ENCODE data around the gene ANKRD1. TPM values are rescaled to one million over a fixed set of nuclear protein-coding genes. Genes with fewer than 3 reads are reported as not detected.

The ANKRD1 gene
- total and polyA plus RNA-seq, 2 donors (not counting 3 experiments of a cell fraction or from before 2014, with no cell fraction given), result 593 to 664 TPM

- DNase-seq (ENCODE audit: low read depth, low spot score) (peak; percentile 90), FAIRE-seq (no peak)
- intact Hi-C loops (cut with micrococcal nuclease) (loop anchor here (2.0 to 5.0 kb wide), 3 partner anchors 13 to 972 kb away; no protein-coding TSS in a partner anchor), dilution Hi-C loops (cut with MboI; ENCODE audit: extremely low pct_ligation_motif_present, low sequenced_read_pairs) (no loop called here)
- Histone ChIP-seq H3K36me3 (ENCODE audit: control insufficient read depth in 2 of 2, extremely low read depth in 1 of 2, insufficient read depth in 2 of 2, low read length in 2 of 2) (no peaks in the 10 kb centered on the region), H3K79me2 (ENCODE audit: control insufficient read depth, insufficient read depth, low read length) (no peaks in the 10 kb centered on the region), H3K4me3 (replicated peaks in 1 of 3; ENCODE audit: insufficient read depth in 1 of 3, low read depth in 1 of 3, low read length in 3 of 3) (peak overlapping the region in 1 of 3 experiments; percentile 4), H3K4me1 (ENCODE audit: control insufficient read depth, extremely low read depth, insufficient read depth, low read length) (peaks cover 65% of the 10 kb centered on the region), H3K27ac (ENCODE audit: insufficient read depth, low read depth, low read length) (peak overlapping the region; percentile 86), H3K9me1 (replicated peaks; ENCODE audit: control insufficient read depth, extremely low read depth, insufficient read depth, low read length) (no peaks in the 10 kb centered on the region), H4K20me1 (replicated peaks; ENCODE audit: control insufficient read depth, extremely low read depth, insufficient read depth, low read length) (no peaks in the 10 kb centered on the region), H3K27me3 (ENCODE audit: control insufficient read depth in 2 of 2, insufficient read depth in 2 of 2, low read length in 2 of 2) (no peaks in the 10 kb centered on the region), H3K9ac (replicated peaks; ENCODE audit: extremely low read depth, insufficient read depth, low read length) (peak overlapping the region; percentile 83), H2AFZ (ENCODE audit: low read depth, low read length) (no peak overlapping the region), H3K9me3 (replicated peaks; ENCODE audit: control insufficient read depth, insufficient read depth, low read length) (no peaks in the 10 kb centered on the region), H3K4me2 (ENCODE audit: insufficient read depth, low read length) (peak overlapping the region; percentile 76)
- CTCF ChIA-PET, result interaction anchor here (0.7 to 4.1 kb wide), 7 partner anchors 9 to 321 kb away, joined by 3 to 30 read pairs (median 7); partner anchors contain the start of gene ANKRD1
- BruUV-seq (replicated peaks), result TSS peak; percentile 84
- no peak for TF ChIP-seq MYC (IDR thresholded peaks at IDR 0.05; ENCODE audit: low read depth, low read length)
- no peak for TF ChIP-seq EZH2 (IDR thresholded peaks at IDR 0.05; ENCODE audit: borderline replicate concordance, low read depth, low read length, severe bottlenecking)
- TF ChIP-seq JUN (IDR thresholded peaks at IDR 0.05; ENCODE audit: borderline replicate concordance, insufficient read depth, insufficient read length, low read depth), result peak; percentile 25
- TF ChIP-seq POLR2AphosphoS5 (IDR thresholded peaks at IDR 0.05; ENCODE audit: insufficient read depth, low read depth, low read length), result no peak
- no peak for TF ChIP-seq MAX (IDR thresholded peaks at IDR 0.05; ENCODE audit: insufficient read depth, insufficient read length)
- TF ChIP-seq POLR2A (IDR thresholded peaks at IDR 0.05; ENCODE audit: low read depth, low read length), result peak; percentile 46
- TF ChIP-seq FOS (IDR thresholded peaks at IDR 0.05; ENCODE audit: borderline replicate concordance, insufficient read depth, low read length), result no peak
- TF ChIP-seq GATA2 (IDR thresholded peaks at IDR 0.05; ENCODE audit: insufficient read depth, insufficient read length, low read depth, low read length), result peak; percentile 7
- POLR2A ChIA-PET, result interaction anchor here (0.9 to 3.5 kb wide), 6 partner anchors 9 to 320 kb away, joined by 3 to 71 read pairs (median 8); partner anchors contain the start of gene ANKRD1
Observed at GRCh38 chr10:90930070-90930837, 9.4 kb upstream of the ANKRD1 start.
